ENCODE data around the gene SIGLEC15.
A peak's percentile ranks its signal among the peaks of the same experiment; 100 is the strongest.

Gene SIGLEC15

DNA sequence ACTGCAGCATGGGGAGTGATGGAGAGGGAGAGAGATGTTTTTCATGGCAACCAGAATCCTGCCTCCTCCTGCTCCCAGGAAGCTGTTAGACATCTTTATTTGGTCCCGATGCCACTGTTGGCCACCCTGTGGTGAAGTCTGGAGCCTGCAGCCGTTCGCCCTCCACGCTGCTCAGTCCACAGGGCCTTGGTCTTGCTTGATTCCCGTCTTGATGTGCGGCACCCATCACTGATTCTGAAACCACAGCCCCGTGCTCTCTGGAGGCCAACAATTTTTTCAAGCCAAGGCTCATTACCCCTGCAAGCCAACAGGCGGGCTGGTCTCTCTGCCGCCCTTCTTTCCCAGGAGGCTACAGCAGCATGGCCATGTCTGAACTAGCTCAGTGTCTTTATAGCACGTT, 24.5 kb downstream of the SIGLEC15 start:
- no peak overlapping the region for H3K27ac Mint-ChIP-seq
- no peak overlapping the region for H3K4me3 Mint-ChIP-seq
- no peak for ATAC-seq
- H3K36me3 Mint-ChIP-seq, result peaks cover 58% of the 10 kb centered on the region
- no peaks in the 10 kb centered on the region for H3K9me3 Mint-ChIP-seq
- no peak for DNase-seq (ENCODE audit: low spot score in 2 of 2)
- no peaks in the 10 kb centered on the region for H3K4me1 Mint-ChIP-seq

DNA sequence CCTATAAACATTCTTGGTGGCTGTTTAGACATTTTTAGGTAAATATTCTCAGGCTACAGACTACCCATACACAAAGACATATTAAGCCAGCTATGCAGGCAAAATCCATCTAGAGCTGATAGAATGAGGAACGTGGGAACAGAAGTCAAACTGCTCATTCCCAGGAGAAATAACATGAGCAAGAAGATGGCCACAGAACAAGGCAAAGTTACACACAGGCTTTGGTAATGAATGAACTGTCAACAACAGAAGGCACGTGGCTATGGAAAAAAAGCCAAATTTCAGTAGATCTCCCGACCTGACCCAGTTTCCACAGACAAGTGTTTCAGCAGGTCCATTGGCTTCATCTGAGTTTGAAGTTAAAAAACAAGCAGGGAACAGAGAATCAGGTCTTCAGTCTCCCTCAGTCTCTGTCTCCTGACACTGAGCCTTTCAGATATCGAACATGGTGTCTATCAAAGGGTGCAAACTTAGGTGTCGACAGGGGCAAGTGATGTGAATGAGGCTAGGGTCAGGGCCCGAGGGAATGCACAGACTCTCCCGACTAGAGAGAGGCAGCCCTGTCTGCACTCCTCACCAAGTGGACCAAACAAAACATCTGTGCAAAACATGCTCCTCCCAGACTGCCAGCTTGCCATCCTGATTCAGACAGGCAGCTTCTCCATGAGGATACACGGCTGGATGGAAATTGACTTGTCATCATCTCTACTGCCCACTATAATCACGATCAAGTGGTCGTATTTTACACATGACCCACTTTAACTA, 25.9 kb downstream of the SIGLEC15 start:
- H3K4me3 Mint-ChIP-seq, result no peak overlapping the region
- H3K27ac Mint-ChIP-seq, result peak overlapping the region; percentile 27
- H3K36me3 Mint-ChIP-seq, result peaks cover 71% of the 10 kb centered on the region
- no peaks in the 10 kb centered on the region for H3K4me1 Mint-ChIP-seq
- H3K9me3 Mint-ChIP-seq, result no peaks in the 10 kb centered on the region
- DNase-seq (ENCODE audit: low spot score in 2 of 2) (no peak), ATAC-seq (no peak)

DNA sequence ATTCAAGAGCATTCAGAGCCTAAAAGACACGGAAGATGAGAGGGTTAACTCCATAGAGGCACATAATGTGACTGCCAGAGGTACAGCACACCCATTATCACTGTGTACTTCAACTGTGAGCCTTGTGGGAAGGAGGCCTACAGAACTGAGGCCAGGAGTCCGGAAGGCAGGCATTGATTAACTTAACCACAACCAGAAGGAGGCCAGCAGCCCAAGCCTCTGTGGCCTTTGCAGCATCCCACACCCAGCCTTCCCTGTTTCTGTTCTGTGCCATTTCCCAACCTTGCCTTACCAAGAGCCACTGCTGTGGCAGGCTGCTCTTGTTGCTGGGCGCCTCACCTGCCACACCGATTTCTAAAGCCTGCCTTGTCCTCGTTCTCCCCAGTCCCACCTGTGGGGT, 27.2 kb downstream of the SIGLEC15 start:
- ATAC-seq (no peak), DNase-seq (ENCODE audit: low spot score in 2 of 2) (no peak)
- H3K36me3 Mint-ChIP-seq, result peaks cover 84% of the 10 kb centered on the region
- H3K4me1 Mint-ChIP-seq, result no peaks in the 10 kb centered on the region
- no peak overlapping the region for H3K4me3 Mint-ChIP-seq
- H3K9me3 Mint-ChIP-seq, result no peaks in the 10 kb centered on the region
- peak overlapping the region; percentile 27 for H3K27ac Mint-ChIP-seq

DNA sequence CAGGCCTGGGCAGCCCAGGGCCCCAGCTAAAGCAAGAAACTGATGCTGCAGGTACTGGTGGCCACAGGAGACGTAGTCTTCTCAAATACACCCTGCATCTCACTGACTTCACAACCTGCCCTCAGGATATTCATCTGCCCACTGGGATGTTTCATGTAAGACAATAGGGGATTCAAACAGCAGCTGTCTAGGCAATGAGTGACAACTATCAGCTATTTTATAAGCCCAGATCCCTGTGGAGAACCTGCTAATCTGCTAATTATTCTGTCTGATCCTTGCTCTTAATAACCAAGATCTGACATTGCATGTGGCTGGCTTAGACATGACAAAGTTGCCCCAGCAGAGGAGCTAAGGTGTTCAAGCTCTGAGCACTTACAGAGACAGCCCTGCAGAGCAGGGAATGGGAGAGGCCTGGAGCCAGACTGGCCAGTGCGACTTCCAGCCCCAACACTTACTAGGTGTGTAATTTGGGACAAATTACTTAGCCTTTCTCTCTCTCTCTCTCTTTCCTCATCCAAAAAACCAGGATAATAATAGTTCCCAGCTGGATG, 28.6 kb downstream of the SIGLEC15 start:
- ATAC-seq, result no peak
- Mint-ChIP-seq H3K27ac (peak overlapping the region; percentile 45), H3K9me3 (no peaks in the 10 kb centered on the region), H3K36me3 (peaks cover 98% of the 10 kb centered on the region), H3K4me1 (no peaks in the 10 kb centered on the region), H3K4me3 (no peak overlapping the region)
- no peak for DNase-seq (ENCODE audit: low spot score in 2 of 2)

DNA sequence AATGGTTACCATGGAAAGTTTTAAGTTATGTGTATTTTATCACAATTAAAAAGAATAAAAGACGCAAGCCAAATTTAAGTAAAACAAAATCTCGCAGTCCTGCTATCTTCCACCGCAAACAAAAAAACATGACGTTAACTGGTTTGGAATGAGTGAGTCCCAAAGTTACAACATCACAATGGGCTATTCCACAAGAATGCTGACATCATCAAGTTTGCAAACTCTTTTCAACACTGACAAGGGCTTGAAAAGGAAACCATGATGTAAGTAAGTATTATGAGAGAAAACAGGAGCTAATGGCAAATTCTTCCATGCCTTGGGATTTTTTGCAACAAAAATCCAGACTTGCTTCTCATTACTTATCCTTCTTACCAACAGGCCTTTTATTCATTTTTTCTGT, 31.1 kb downstream of the SIGLEC15 start:
- no peaks in the 10 kb centered on the region for H3K9me3 Mint-ChIP-seq
- ATAC-seq (no peak), DNase-seq (ENCODE audit: low spot score in 2 of 2) (no peak)
- H3K27ac Mint-ChIP-seq, result no peak overlapping the region
- H3K4me3 Mint-ChIP-seq, result no peak overlapping the region
- no peaks in the 10 kb centered on the region for H3K4me1 Mint-ChIP-seq
- H3K36me3 Mint-ChIP-seq, result peaks cover 99% of the 10 kb centered on the region

DNA sequence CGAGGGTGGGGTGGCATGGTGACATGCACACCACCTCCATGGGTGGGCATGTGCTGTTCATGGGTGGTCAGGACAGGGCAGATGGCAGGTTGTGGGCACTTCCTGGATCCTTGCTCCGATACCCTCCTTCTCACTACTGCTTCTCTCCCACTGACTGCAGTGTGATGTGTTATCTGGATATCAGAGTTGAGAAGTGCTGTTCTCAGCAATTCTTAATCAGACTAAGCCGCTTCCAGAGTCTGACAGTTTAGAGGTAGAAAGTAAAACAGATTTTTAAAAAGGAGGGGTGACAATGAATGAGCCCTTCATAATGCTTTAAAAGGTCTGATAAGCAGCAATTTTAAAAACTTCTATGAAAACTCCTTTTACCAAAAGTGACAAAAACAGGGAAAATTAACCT, 33.9 kb downstream of the SIGLEC15 start:
- Mint-ChIP-seq H3K4me1 (no peaks in the 10 kb centered on the region), H3K4me3 (no peak overlapping the region), H3K9me3 (no peaks in the 10 kb centered on the region), H3K27ac (peak overlapping the region; percentile 40), H3K36me3 (peaks cover 99% of the 10 kb centered on the region)
- ATAC-seq (no peak), DNase-seq (ENCODE audit: low spot score in 2 of 2) (no peak)

DNA sequence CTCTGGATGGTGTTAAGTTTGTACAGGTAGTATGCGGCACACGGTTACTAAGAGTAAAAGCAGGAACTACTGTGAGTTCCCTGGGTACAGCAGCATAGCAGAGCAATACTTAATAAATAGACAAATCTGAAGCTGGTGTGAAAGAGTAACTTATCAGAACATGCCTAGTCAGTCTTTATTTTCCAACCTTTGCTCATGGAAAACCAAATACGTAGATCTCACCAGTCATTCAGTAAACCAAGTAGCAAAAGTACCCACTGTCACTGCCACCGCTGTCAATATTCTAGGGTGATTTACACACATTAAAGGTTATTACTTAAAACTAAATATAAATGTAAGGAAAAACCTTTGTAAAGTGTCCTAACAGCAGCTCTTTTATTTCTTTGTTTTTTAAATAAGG, 35.0 kb downstream of the SIGLEC15 start:
- H3K27ac Mint-ChIP-seq, result no peak overlapping the region
- H3K36me3 Mint-ChIP-seq, result peaks cover 100% of the 10 kb centered on the region
- DNase-seq (ENCODE audit: low spot score in 2 of 2), result no peak
- H3K9me3 Mint-ChIP-seq, result no peaks in the 10 kb centered on the region
- no peaks in the 10 kb centered on the region for H3K4me1 Mint-ChIP-seq
- H3K4me3 Mint-ChIP-seq, result no peak overlapping the region
- no peak for ATAC-seq

DNA sequence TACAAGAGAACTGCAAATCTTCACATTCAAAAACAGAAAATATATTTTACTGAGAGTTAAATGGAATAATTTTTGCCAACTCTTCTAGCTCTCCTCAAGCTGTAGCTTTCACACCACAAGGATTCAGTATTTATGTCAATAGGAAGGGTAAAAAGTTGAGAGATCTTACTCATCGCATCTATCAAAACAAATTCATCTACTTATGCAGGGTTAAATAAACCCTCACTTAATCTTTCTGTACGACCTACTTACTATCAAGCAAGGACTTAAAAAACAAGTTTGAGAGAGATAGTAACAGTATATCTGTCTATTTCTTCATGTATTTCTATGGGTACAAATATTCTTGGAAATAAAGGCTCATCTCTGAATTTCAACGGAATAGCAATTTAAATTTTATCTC, 35.5 kb downstream of the SIGLEC15 start:
- ATAC-seq (no peak), DNase-seq (ENCODE audit: low spot score in 2 of 2) (no peak)
- no peak overlapping the region for H3K27ac Mint-ChIP-seq
- H3K9me3 Mint-ChIP-seq, result no peaks in the 10 kb centered on the region
- H3K4me1 Mint-ChIP-seq, result no peaks in the 10 kb centered on the region
- no peak overlapping the region for H3K4me3 Mint-ChIP-seq
- peaks cover 100% of the 10 kb centered on the region for H3K36me3 Mint-ChIP-seq

DNA sequence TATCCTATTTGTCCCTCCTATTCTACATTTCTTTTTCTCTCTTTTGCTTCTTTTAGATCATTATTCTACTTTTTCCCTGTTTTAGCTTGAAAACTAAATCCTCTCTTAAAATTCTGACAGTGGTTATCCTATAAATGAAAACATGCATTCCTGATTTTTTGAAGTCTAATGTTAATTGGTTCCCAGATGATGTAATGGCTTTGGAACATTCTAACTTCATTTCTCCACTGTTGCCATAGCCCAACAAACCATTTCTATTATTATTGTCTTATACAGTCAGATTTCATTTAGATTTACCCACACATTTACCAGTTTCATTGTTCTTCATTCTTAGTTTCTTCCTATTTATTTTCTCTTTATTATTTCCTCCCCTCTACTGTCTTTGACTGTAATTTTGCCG, 36.5 kb downstream of the SIGLEC15 start:
- Mint-ChIP-seq H3K27ac (no peak overlapping the region), H3K4me1 (no peaks in the 10 kb centered on the region), H3K36me3 (peaks cover 100% of the 10 kb centered on the region), H3K4me3 (no peak overlapping the region), H3K9me3 (no peaks in the 10 kb centered on the region)
- DNase-seq (ENCODE audit: low spot score in 2 of 2) (no peak), ATAC-seq (no peak)

DNA sequence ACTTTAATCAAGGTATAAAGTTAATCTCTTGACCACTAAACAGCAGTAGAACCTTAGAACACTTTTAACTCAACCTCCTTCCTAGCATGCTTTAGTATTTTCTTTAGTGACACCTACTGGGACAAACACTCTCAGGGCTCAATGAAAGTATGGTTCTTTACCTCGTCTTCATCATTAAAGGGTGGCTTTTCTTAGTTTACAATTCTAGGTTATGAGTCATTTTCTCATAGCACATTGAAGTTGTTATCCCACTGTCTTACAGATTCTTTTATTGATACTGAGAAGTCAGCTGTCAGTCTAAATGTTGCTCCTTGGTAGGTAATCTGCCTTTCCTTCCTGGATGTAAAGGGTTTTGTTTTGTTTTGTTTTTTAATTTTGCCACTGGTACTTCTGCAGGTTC, 38.0 kb downstream of the SIGLEC15 start:
- no peak for DNase-seq (ENCODE audit: low spot score in 2 of 2)
- Mint-ChIP-seq H3K27ac (no peak overlapping the region), H3K4me1 (no peaks in the 10 kb centered on the region), H3K4me3 (no peak overlapping the region), H3K36me3 (peaks cover 100% of the 10 kb centered on the region), H3K9me3 (no peaks in the 10 kb centered on the region)
- peak; percentile 77 for ATAC-seq

DNA sequence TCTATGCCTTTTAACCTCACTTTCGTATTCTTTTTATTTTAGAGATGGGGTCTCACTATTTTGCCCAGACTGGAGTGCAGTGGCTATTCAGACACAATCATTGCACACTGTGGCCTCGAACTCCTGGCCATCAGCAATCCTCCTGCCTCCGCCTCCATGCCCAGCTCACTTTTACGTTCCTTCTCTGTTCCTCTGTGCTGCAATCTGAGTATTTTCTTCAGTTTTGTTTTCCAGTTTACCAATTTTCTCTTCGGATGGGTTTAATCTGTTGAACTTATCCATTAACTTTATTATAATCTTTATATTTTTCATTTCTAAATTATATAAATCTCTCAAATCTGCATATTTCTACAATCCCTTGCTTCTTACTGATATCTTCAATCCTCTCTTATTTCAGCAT, 38.6 kb downstream of the SIGLEC15 start:
- DNase-seq (ENCODE audit: low spot score in 2 of 2) (no peak), ATAC-seq (no peak)
- no peak overlapping the region for H3K4me3 Mint-ChIP-seq
- H3K36me3 Mint-ChIP-seq, result peaks cover 99% of the 10 kb centered on the region
- no peaks in the 10 kb centered on the region for H3K4me1 Mint-ChIP-seq
- H3K27ac Mint-ChIP-seq, result no peak overlapping the region
- no peaks in the 10 kb centered on the region for H3K9me3 Mint-ChIP-seq

DNA sequence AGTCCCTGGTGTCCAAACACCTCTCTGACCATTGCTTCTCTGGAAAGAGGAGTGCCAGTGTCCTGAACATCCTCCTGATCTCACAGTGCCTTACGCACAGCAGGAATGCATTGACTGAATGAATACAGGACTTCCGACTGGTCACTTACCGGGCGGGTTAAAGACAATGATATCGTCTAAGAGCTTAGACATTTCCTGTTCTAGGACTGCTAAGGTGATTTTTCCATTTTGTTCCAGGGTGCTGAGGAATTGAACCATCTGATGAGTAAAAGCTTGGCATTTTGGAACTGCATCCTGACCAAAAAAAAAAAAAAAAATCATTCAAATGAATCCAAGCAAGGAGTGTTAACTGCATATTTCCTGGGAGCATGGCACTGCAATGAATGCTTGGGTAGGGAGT, 40.0 kb downstream of the SIGLEC15 start:
- H3K27ac Mint-ChIP-seq, result no peak overlapping the region
- peaks cover 99% of the 10 kb centered on the region for H3K36me3 Mint-ChIP-seq
- H3K9me3 Mint-ChIP-seq, result no peaks in the 10 kb centered on the region

DNA sequence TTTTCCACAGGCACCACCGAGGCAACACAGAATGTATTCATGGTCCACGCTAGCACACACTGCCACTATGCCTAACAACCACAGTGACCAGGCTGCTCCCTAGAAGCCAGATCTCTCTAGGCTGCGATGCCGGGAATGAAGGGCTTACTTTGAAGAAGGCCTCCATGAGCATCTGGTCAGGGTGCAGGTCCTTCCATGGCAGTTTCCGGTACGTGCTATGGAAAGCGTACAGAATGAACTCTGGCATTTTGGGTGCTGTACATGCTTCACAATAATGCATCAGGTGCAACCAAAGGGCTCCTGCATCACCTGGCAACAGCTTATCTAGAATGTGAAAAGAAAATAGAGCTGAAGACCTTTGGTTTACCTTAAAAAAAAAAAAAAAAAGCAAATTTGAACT, 44.9 kb downstream of the SIGLEC15 start:
- no peak overlapping the region for H3K4me3 Mint-ChIP-seq
- H3K36me3 Mint-ChIP-seq, result peaks cover 91% of the 10 kb centered on the region
- ATAC-seq (no peak), DNase-seq (ENCODE audit: low spot score in 2 of 2) (no peak)
- H3K4me1 Mint-ChIP-seq, result peaks cover 29% of the 10 kb centered on the region
- peaks cover 14% of the 10 kb centered on the region for H3K9me3 Mint-ChIP-seq
- no peak overlapping the region for H3K27ac Mint-ChIP-seq

More for the DNA sequence above, 40.0 kb downstream of the SIGLEC15 start:
- DNase-seq (ENCODE audit: low spot score in 2 of 2) (no peak), ATAC-seq (no peak)
- Mint-ChIP-seq H3K4me3 (no peak overlapping the region), H3K4me1 (no peaks in the 10 kb centered on the region)

DNA sequence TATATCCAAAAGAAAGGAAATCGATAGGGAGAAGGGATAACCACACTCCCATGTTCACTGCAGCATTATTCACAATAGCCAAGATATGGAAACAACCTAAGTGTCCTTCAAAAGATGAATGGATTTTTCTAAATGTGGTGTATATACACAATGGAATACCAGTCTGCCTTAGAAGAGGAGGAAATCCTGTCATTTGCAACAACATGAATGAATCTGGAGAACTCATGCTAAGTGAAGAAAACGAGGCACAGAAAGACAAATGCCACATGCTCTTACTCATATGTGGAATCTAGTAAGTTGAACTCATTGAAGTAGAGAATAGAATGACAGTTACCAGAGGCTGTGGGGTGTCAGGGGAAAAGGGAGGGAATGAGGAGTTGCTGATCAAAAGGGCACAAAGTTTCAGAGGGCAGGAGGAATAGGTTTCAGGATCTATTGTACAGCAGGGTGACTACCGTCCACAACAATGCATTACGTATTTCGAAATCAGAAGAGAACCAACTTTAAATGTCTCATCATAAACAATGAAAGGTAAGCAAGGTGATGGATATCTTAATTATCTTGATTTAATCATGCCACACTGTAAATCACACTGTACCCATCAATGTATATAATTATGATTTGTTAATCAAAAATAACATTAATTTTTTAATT, 46.1 kb downstream of the SIGLEC15 start:
- H3K4me3 Mint-ChIP-seq, result no peak overlapping the region
- H3K9me3 Mint-ChIP-seq, result peaks cover 15% of the 10 kb centered on the region
- ATAC-seq (no peak), DNase-seq (ENCODE audit: low spot score in 2 of 2) (no peak)
- H3K27ac Mint-ChIP-seq, result no peak overlapping the region
- H3K36me3 Mint-ChIP-seq, result peaks cover 91% of the 10 kb centered on the region
- peaks cover 32% of the 10 kb centered on the region for H3K4me1 Mint-ChIP-seq

DNA sequence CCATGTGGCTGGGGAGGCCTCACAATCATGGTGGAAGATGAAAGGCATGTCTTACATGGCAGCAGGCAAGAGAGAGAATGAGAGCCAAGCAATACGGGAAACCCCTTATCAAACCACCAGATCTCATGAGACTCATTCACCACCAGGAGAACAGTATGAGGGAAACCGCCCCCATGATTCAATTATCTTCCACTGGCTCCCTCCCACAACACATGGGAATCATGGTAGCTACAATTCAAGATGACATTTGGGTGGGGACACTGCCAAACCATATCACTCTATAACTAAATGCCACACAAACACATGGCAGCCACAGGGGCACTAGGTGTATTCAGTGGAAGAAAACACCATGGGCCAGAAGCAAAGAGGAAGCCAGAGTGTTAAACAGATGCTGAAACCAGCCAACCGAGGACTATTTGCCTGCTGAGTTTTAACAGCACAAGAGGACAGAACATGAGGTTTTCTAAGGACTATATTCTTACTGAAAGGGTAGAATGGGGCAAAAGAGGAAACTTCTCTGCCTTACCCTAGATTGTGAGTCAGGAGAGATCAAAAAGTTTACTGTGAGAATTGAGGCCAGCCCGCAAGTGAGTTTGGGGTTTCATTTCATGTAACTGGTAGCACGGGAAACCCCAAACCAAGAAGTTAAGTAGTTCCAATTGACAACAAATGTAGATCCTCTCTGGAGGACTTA, 49.2 kb downstream of the SIGLEC15 start:
- Mint-ChIP-seq H3K4me3 (peak overlapping the region; percentile 26), H3K36me3 (peaks cover 86% of the 10 kb centered on the region), H3K27ac (peak overlapping the region; percentile 91), H3K4me1 (peaks cover 36% of the 10 kb centered on the region), H3K9me3 (peaks cover 15% of the 10 kb centered on the region)
- ATAC-seq, result peak; percentile 96
- peak; percentile 27 to 80 for DNase-seq (ENCODE audit: low spot score in 2 of 2)
